ENCODE measurements around the gene SPTBN2. TPM values are rescaled to one million over a fixed set of nuclear protein-coding genes. Genes with fewer than 3 reads are reported as not detected.

SPTBN2 gene
- total and polyA plus RNA-seq, 2 of the 4 experiments (the other 2 are of a cell fraction) = 0.18 to 0.41 TPM

DNA sequence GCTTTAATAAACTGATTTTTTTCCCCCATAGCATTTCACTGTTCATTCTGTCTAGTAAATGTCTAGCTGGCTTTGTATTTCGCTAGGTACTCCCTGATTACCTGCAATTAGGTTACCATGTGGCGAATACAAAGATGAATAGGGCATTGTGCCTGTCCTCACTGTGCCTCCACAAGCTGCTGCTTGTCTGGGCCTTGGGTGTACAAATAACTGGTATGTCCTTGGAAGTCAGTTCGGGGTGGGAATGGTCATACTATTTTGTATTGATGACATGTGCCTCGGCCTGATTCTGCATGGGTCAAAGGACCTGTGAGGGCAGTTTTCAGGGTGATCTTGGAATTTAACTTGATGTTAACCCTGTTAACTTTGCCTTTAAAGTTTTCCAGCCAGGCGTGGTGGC is 79.1 kb downstream of the SPTBN2 start:
- no peak overlapping the region for H4K91ac ChIP-seq (ENCODE audit: insufficient read depth, low read depth, low read length)
- no peak overlapping the region for H3K4me2 ChIP-seq (ENCODE audit: low read depth, low read length)
- no peaks in the 10 kb centered on the region for H3K9me3 ChIP-seq (ENCODE audit: control insufficient read depth, insufficient read depth, low read length)
- H3K18ac ChIP-seq (ENCODE audit: low read depth, low read length) = no peak overlapping the region
- POLR2A ChIA-PET (ENCODE audit: unreplicated experiment) = no interaction called here
- intact Hi-C loops (cut with micrococcal nuclease) (no loop called here), in situ Hi-C loops (cut with MboI; ENCODE audit: low sequenced_read_pairs) (no loop called here), dilution Hi-C loops (cut with HindIII; ENCODE audit: low sequenced_read_pairs, unreplicated experiment) (no loop called here)
- ATAC-seq (ENCODE audit: low read depth) (no peak), DNase-seq (no peak)
- H2BK5ac ChIP-seq (ENCODE audit: low read depth, low read length, poor library complexity, severe bottlenecking) = no peak overlapping the region
- BruUV-seq (replicated peaks) = no TSS peak
- no peak overlapping the region for H4K8ac ChIP-seq (ENCODE audit: low read depth in 2 of 2, low read length in 2 of 2)
- H3K56ac ChIP-seq (ENCODE audit: extremely low read depth, insufficient read depth, low read length) = no peak overlapping the region
- no peak overlapping the region for H2BK15ac ChIP-seq (ENCODE audit: low read depth, low read length)
- H3K79me1 ChIP-seq (ENCODE audit: low read depth in 1 of 2, low read length in 2 of 2) = peaks cover 43 to 80% of the 10 kb centered on the region in 2 experiments
- H2AFZ ChIP-seq (replicated peaks; ENCODE audit: low read length, poor library complexity) = no peak overlapping the region
- H3K9me1 ChIP-seq (ENCODE audit: insufficient read depth, low read length) = peaks cover 21% of the 10 kb centered on the region
- CTCF ChIA-PET = no interaction called here
- 100% methylated on average over 2 of the region's 5 CpGs; no CpG with 5 or more reads in 1 of the 2 experiments for WGBS, 2 experiments (ENCODE audit: extremely low coverage in 2 of 2, insufficient read length in 1 of 2)
- peaks cover 53% of the 10 kb centered on the region for H3K36me3 ChIP-seq (ENCODE audit: control insufficient read depth, insufficient read depth, low read length)
- no peak overlapping the region for H4K5ac ChIP-seq (ENCODE audit: low read depth, low read length)
- no peak overlapping the region for H2BK20ac ChIP-seq (ENCODE audit: low read depth, low read length)
- peaks cover 72% of the 10 kb centered on the region for H4K20me1 ChIP-seq (ENCODE audit: insufficient read depth, low read length)
- no peak overlapping the region for H3K27ac ChIP-seq (ENCODE audit: insufficient read depth, low read length)
- H3K9ac ChIP-seq (ENCODE audit: low read depth, low read length) = no peak overlapping the region
- H2AK9ac ChIP-seq (replicated peaks; ENCODE audit: low read depth, low read length, poor library complexity) = no peak overlapping the region
- H3K27me3 ChIP-seq (ENCODE audit: control insufficient read depth, insufficient read depth, low read length) = no peaks in the 10 kb centered on the region
- no peak overlapping the region for H3K4me3 ChIP-seq (ENCODE audit: insufficient read depth, low read depth, low read length)
- H3K14ac ChIP-seq (replicated peaks; ENCODE audit: low read depth, low read length) = no peak overlapping the region
- H2AK5ac ChIP-seq (ENCODE audit: low read depth, low read length) = no peak overlapping the region
- no peak overlapping the region for H2BK120ac ChIP-seq (ENCODE audit: low read depth, low read length)
- H3K4ac ChIP-seq (ENCODE audit: low read depth, low read length) = no peak overlapping the region
- H3K23ac ChIP-seq (ENCODE audit: low read depth, low read length) = no peak overlapping the region
- no peak for TF ChIP-seq POLR2A (IDR thresholded peaks at IDR 0.05; ENCODE audit: low read depth, low read length)
- TF ChIP-seq BHLHE40 (IDR thresholded peaks at IDR 0.05; ENCODE audit: low read depth, low read length) = no peak
- no peak for TF ChIP-seq MXI1 (IDR thresholded peaks at IDR 0.05; ENCODE audit: borderline replicate concordance, low read depth, low read length)
- TF ChIP-seq, protein P1, sequence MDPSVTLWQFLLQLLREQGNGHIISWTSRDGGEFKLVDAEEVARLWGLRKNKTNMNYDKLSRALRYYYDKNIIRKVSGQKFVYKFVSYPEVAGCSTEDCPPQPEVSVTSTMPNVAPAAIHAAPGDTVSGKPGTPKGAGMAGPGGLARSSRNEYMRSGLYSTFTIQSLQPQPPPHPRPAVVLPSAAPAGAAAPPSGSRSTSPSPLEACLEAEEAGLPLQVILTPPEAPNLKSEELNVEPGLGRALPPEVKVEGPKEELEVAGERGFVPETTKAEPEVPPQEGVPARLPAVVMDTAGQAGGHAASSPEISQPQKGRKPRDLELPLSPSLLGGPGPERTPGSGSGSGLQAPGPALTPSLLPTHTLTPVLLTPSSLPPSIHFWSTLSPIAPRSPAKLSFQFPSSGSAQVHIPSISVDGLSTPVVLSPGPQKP (IDR thresholded peaks at IDR 0.05; ENCODE audit: borderline replicate concordance, low read depth, low read length) = no peak
- peaks cover 3% of the 10 kb centered on the region for H3K4me1 ChIP-seq (ENCODE audit: control insufficient read depth, insufficient read depth, low read length)
